ENCODE data around the gene GSC2. TPM values are rescaled to one million over a fixed set of nuclear protein-coding genes. Genes with fewer than 3 reads are reported as not detected.

The GSC2 gene
- total RNA-seq, 4 donors from 2014 or later = not detected

DNA sequence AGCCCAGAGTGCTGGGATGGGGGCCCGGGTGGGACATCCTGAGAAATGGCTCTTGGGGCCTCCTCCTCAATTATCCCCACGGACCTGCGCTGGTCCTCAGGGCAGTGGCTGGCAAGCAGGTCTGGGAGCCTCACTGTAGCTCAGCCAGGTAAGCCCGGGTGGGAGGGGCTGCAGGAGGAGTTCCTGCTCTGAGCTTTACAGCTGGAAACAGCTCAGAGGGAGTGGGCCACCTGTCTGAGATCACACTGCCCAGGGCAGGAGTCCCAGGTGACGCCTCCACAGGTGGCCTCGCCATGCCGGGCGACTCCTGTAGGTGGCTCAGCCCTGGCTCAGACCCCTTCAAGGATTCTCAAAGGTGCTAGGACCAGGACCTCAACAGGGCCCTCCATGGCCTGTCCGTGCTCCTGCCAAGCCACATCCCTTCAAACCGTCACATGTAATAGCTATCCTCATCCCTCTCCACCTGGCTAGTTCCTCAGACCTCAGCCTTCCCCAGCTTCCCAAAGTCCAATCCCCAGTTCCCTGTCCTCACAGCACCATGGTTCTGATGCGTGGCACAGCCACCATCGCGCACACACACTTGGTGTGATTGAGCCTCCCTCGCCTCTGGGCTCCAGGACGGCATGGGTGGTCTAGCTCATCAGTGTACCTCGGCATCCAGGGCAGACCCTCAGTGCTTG is 22.6 kb downstream of the GSC2 start:
- TF ChIP-seq, protein P1, sequence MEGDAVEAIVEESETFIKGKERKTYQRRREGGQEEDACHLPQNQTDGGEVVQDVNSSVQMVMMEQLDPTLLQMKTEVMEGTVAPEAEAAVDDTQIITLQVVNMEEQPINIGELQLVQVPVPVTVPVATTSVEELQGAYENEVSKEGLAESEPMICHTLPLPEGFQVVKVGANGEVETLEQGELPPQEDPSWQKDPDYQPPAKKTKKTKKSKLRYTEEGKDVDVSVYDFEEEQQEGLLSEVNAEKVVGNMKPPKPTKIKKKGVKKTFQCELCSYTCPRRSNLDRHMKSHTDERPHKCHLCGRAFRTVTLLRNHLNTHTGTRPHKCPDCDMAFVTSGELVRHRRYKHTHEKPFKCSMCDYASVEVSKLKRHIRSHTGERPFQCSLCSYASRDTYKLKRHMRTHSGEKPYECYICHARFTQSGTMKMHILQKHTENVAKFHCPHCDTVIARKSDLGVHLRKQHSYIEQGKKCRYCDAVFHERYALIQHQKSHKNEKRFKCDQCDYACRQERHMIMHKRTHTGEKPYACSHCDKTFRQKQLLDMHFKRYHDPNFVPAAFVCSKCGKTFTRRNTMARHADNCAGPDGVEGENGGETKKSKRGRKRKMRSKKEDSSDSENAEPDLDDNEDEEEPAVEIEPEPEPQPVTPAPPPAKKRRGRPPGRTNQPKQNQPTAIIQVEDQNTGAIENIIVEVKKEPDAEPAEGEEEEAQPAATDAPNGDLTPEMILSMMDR (IDR thresholded peaks at IDR 0.05; ENCODE audit: low read depth) = no peak

DNA sequence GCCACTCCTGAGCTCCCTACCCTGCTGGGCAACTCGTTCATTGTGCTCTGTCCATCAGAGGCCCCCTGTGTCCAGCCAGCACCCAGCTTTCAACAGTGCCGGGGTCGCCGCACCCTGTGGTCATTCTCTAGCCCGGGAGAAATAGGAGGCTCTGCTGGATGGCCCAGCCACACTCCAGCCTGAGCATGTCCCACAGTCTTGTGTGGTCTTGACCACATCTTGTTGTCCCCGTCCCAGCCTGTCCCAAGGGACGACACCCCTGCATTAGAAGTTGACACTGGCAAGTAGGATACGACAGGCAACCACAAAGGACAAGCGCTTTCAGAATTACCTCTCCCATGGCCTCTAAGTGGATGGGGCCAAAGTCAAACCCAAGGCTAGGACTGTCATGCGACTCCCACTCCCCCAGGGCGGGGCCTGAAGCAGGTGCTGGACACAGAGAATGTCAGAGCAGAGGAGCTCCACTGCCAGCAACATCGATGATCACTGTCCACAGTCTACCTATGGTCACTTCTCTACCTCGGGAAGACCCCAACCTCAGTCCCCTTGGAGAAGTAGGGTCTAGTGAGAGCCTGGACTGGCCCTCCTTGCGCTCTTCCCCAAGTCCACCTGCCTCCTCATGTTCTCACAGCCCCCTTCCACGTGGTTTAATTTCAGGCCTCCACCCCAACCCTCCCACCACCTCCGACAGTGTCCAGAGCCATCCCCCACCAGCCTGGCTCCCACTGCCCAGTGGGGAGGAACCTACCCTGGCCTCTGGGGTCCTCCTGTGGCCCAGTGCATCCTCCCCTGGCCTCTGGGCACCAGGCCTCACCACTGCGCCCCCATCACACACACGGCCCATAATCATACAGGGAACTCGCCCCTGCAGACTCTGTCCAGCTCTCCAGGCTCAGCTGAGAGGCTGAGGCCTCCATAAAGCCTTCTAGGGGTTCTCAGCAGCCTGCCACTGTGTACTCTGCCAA is 23.5 kb downstream of the GSC2 start:
- TF ChIP-seq, protein P1 (IDR thresholded peaks at IDR 0.05; ENCODE audit: low read depth) = no peak

DNA sequence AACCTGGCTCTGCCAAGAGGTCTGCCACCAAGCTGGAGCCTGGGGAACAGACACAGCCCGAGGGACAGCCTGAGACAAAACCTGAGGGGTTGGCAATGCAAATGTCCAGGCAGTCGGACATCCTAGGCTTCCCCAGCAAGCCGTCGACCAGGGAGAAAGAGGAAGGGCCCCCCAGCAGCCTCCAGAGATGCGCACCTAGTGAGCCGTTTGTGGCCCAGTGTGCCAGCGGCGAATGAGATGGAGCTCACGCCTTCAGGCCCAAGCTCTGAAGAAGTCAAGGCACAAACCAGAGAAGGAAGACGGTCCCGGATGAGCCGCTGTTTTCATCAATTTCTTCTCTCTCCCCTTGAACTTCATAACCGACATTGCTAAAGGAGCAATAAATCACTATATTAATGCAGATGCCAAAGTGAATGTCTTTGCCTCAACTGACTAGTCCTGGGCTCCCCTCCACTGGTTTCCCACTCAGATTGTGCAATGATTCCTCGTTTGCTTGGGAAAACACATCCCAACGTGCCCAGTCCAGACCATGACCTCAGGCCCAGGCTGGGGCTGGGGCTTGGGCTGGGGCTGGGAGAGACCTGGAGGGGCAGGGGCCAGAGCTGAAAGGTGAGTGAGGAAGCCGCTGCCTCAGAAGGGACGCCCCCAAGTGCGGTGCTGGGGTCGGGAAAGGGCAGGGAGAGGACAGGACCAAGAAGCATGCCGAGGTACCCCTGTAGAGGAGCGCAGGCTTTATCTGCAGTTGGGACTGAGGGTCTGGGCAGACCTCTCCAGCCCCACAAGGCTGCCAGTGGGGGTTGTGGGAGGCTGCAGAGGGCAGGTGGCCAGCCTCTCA is 24.4 kb downstream of the GSC2 start:
- TF ChIP-seq, protein P1 (IDR thresholded peaks at IDR 0.05; ENCODE audit: low read depth) = no peak

DNA sequence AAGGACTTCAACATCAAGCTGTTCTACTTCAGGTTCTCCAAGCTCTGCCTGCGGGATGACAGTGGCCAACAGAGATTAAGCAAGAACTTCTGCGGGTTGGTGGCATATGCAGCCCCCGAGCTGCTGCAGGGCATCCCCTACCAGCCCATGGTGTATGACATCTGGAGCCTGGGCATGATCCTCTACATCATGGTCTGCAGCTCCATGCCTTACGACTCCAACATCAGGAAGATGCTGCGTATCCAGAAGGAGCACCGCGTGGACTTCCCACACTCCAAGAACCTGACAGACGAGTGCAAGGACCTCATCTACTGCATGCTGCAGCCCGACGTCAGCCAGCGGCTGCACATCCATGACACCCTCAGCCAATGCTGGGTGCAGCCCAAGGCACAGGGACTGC is 25.1 kb downstream of the GSC2 start:
- TF ChIP-seq, protein P1 (IDR thresholded peaks at IDR 0.05; ENCODE audit: low read depth) = no peak

DNA sequence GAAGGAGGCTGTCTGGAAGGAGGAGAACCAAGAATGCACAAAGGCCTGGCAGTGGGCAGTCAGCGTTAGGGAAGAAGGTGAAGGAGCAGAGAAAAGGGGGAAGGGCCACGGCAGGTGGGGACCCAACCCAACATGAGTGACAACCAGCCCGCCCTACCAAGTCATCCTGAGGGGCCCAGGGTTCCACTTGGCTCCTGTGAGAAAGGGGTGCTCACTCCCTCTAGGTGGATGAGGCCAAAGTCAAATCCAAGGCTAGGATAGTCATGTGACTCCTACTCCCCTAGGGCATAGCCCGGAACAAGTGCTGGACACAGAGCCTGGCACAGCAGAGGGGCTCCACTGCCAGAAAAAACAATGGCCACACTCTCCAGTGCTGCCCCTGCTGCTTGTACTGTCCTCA is 25.7 kb downstream of the GSC2 start:
- TF ChIP-seq, protein P1 (IDR thresholded peaks at IDR 0.05; ENCODE audit: low read depth) = no peak

DNA sequence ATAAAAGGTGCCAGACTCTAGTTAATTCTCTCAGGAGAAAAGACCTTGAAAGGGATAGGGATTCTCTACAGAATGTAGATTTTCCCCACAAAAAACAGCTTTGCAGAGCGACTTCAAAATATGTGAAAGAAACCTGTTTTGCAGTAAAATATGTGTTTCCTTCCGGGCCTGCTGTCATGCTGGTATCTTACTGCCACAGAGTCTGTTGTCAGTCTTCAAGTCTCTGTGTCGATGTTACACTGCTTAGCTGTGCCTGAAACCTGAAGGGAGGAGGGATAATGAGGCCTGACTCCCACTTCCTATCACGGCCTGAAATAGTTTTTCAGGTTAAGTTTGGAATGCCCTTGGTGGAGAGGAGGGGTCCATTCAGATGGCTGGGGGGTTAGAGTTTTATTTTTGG is 26.2 kb downstream of the GSC2 start:
- TF ChIP-seq, protein P1 (IDR thresholded peaks at IDR 0.05; ENCODE audit: low read depth) = no peak
